SH-SY5Y (cell line): ENCODE measurements around the gene HBG1.

Source experiments
- GATA2 ChIP-seq: IDR thresholded peaks from 2 replicates; pipeline ENCODE4 v1.6.1; 2011; ENCODE audit warnings: mild to moderate bottlenecking, low read depth, low read length
- GATA3 ChIP-seq: IDR thresholded peaks from 2 replicates; pipeline ENCODE4 v1.6.1; 2011; ENCODE audit warnings: low read depth, mild to moderate bottlenecking, low read length, moderate library complexity

- no peak for TF ChIP-seq GATA2
- TF ChIP-seq GATA3 = no peak
These were observed 17.0 kb upstream of the HBG1 start for GRCh38 chr11:5266609-5267008.
